Cerebellar nuclear complex (tissue), 1 donor: ENCODE data around the gene POC1A.

Experiments
- DNase-seq, 2 experiments: peaks; one replicate each; lab custom pipeline; 2025; lab: John Stamatoyannopoulos, UW

POC1A gene

GRCh38 chr3:52154135-52155094 is at the start of gene POC1A:
Gene POC1A (minus strand): TSS chr3:52154423. CDS start chr3:52154372, 51 bp downstream.
- peak; percentile 67 to 75 for DNase-seq

GRCh38 chr3:52203701-52204100 is 49.5 kb upstream of the POC1A start:
- no peak for DNase-seq

- peak; percentile 94 for DNase-seq
Observed at GRCh38 chr3:52202384-52203077, 48.3 kb upstream of the POC1A start.

- no peak for DNase-seq
Observed at GRCh38 chr3:52200981-52201679, 46.9 kb upstream of the POC1A start.

GRCh38 chr3:52198643-52199608 is 44.7 kb upstream of the POC1A start:
- no peak for DNase-seq

- DNase-seq: peak in 1 of 2 experiments; percentile 63
Observed at GRCh38 chr3:52197842-52198625, 43.8 kb upstream of the POC1A start, which contains the start of gene ALAS1. Gene ALAS1 (plus strand): TSS chr3:52198160. CDS start chr3:52199242, 1,082 bp downstream.

- DNase-seq: no peak
Observed at GRCh38 chr3:52197499-52197841, 43.2 kb upstream of the POC1A start.

GRCh38 chr3:52196977-52197376 is 42.8 kb upstream of the POC1A start:
- DNase-seq: no peak

- no peak for DNase-seq
Observed at GRCh38 chr3:52195823-52196331, 41.7 kb upstream of the POC1A start.

- no peak for DNase-seq
Observed at GRCh38 chr3:52195291-52195597, 41.0 kb upstream of the POC1A start.

- DNase-seq: no peak
Observed at GRCh38 chr3:52194485-52195290, 40.5 kb upstream of the POC1A start.

- no peak for DNase-seq
Observed at GRCh38 chr3:52193065-52193464, 38.8 kb upstream of the POC1A start.

GRCh38 chr3:52191663-52192062 is 37.4 kb upstream of the POC1A start:
- no peak for DNase-seq

GRCh38 chr3:52190294-52191074 is 36.3 kb upstream of the POC1A start:
- no peak for DNase-seq

GRCh38 chr3:52188556-52188955 is 34.3 kb upstream of the POC1A start:
- DNase-seq: no peak

- DNase-seq: no peak
Observed at GRCh38 chr3:52186729-52187128, 32.5 kb upstream of the POC1A start.

GRCh38 chr3:52185837-52186236 is 31.6 kb upstream of the POC1A start:
- no peak for DNase-seq

GRCh38 chr3:52185311-52185710 is 31.1 kb upstream of the POC1A start:
- no peak for DNase-seq

- no peak for DNase-seq
Observed at GRCh38 chr3:52184690-52185089, 30.5 kb upstream of the POC1A start.
